ACC112 (cell line): ENCODE measurements around the gene MRPL47.

Experiments
- H2AFZ ChIP-seq: fragments of 200-600 bp; sonication (generic); one replicate; pipeline ENCODE4 v1.6.0; 2017; ENCODE audit warnings: antibody characterized with exemption, low read length; ENCODE audit not compliant: unreplicated experiment
- H3K27ac ChIP-seq: fragments of 200-600 bp; sonication (generic); 2 replicates; pipeline ENCODE4 v1.5.1; 2014; ENCODE audit warnings: low read depth, mild to moderate bottlenecking, antibody characterized with exemption, low read length, moderate library complexity
- H3K27me3 ChIP-seq: fragments of 200-600 bp; sonication (generic); 2 replicates; pipeline ENCODE4 v1.6.1; 2014; ENCODE audit warnings: mild to moderate bottlenecking, antibody characterized with exemption, low read length, moderate library complexity, mixed read lengths; ENCODE audit not compliant: insufficient read depth
- H3K36me3 ChIP-seq: fragments of 200-600 bp; sonication (generic); 2 replicates; pipeline ENCODE4 v1.6.1; 2016; ENCODE audit warnings: mild to moderate bottlenecking, antibody characterized with exemption, low read length, moderate library complexity, mixed read lengths; ENCODE audit not compliant: insufficient read depth
- H3K4me1 ChIP-seq: fragments of 200-600 bp; sonication (generic); one replicate; pipeline ENCODE4 v1.6.1; 2016; ENCODE audit warnings: low read length, mixed read lengths; ENCODE audit not compliant: insufficient read depth, unreplicated experiment, control insufficient read depth
- H3K4me3 ChIP-seq: fragments of 200-600 bp; sonication (generic); 2 replicates; pipeline ENCODE4 v1.5.1; 2014; ENCODE audit warnings: mild to moderate bottlenecking, low read depth, low read length
- H3K79me2 ChIP-seq: fragments of 200-600 bp; sonication (generic); one replicate; pipeline ENCODE4 v1.6.0; 2016; ENCODE audit warnings: low read length; ENCODE audit not compliant: control insufficient read depth, unreplicated experiment, insufficient read depth

The MRPL47 gene

DNA sequence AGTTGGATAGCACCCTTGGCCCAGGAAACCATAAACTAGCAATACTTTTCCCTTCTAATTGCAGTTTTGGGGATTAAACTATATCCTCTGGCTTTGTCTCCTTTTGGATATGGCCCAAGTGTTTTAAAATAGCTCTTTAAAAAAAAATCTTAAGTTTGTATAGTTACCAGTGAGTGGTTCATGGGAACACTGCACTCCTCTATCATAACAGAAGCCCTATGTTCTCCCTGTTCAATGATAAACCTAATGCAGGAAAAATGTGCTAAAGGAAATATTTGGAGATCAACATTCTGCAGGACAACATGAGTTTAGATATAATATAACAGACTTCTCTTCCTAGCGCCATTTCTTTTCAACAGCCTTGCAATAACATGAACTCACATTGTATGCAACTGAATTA is 13.1 kb downstream of the MRPL47 start:
- H3K79me2 ChIP-seq: no peaks in the 10 kb centered on the region
- peaks cover 44% of the 10 kb centered on the region for H3K36me3 ChIP-seq
- H3K4me1 ChIP-seq: no peaks in the 10 kb centered on the region
- H3K27ac ChIP-seq: no peak overlapping the region
- H3K4me3 ChIP-seq: no peak overlapping the region
- no peak overlapping the region for H2AFZ ChIP-seq
- H3K27me3 ChIP-seq: no peaks in the 10 kb centered on the region

DNA sequence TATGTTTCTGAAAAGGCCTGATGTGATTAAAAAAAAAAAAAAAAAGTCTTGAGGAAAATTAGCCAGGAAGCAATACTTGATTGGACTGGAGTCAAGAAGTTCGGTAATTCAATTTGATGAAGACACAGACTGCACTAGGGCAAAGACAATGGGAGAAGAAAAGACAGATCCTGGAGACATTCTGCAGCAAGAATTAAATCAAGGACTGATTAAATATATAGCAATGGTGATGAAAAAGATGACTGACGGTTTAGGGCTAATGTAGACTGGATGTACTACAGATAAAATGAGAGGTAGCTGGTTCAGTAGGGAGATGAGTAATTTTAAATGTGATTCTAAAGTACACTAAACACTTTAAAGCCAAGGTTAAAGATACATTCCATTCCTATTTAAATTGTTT is 13.8 kb downstream of the MRPL47 start:
- H3K27ac ChIP-seq: no peak overlapping the region
- H2AFZ ChIP-seq: no peak overlapping the region
- no peaks in the 10 kb centered on the region for H3K27me3 ChIP-seq
- H3K4me1 ChIP-seq: no peaks in the 10 kb centered on the region
- H3K4me3 ChIP-seq: no peak overlapping the region
- peaks cover 41% of the 10 kb centered on the region for H3K36me3 ChIP-seq
- no peaks in the 10 kb centered on the region for H3K79me2 ChIP-seq

DNA sequence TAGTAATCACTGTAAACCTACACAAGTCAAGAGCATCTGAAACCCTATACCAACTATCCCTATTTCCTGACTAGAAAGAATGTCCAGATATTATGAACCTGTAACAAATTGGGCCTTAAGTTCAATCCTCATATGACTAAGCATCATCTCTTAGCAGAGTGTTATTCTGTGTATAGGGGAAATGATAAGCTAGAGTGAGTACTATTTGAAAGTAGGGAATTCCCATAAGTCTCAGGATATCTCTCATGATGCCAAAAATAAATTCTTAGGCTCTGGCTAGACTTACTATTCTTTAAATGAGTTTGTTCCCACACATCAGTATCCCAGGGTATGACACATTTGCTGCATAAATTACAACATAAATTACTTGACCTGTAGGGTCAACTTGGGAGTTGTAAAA is 15.3 kb downstream of the MRPL47 start:
- H3K4me1 ChIP-seq: no peaks in the 10 kb centered on the region
- H3K79me2 ChIP-seq: no peaks in the 10 kb centered on the region
- H3K4me3 ChIP-seq: no peak overlapping the region
- H3K27ac ChIP-seq: peak overlapping the region; percentile 51; the same call in 1 of the 2 replicates
- no peaks in the 10 kb centered on the region for H3K27me3 ChIP-seq
- H3K36me3 ChIP-seq: peaks cover 43% of the 10 kb centered on the region
- H2AFZ ChIP-seq: no peak overlapping the region

DNA sequence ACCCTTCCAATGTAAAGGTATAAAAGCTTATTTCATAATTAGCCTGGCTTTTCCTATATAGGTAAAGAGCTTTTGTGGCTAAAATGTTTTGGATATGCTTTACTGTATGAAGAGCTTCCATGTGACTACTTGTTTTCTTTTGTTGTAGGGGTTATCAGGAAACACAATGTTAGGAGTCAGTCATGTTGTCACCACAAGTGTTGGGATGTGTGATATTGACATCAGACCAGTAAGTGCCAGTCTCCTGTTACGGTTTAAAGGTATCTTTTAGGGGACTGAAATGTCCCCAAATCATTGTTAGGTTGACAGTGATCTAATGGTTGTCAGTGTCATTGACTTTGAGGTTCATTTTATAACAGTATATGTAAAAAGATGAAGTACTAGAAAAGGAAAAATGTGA is 23.4 kb downstream of the MRPL47 start:
- Histone ChIP-seq H3K4me3 (no peak overlapping the region), H3K36me3 (peaks cover 22% of the 10 kb centered on the region), H3K27ac (no peak overlapping the region), H3K27me3 (no peaks in the 10 kb centered on the region), H3K79me2 (no peaks in the 10 kb centered on the region), H2AFZ (no peak overlapping the region), H3K4me1 (no peaks in the 10 kb centered on the region)

DNA sequence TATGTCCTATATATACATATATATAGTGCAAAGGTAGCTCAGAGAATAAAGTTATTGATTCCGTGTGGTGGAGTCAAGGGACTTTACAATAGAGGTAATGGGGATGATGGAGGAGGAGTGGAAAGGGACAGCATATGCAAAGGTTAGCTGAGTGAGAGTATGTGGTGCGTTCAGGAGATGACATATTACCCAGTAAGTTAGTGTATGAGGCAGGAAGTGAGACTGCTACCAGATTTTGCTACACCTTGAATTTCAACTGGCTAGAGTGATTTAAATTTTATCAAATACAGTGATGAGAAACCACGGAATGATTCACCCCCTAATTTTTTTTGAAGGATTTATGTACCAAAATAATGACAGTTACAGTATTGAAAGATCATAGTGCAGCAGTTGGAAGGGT is 38.9 kb downstream of the MRPL47 start:
- Histone ChIP-seq H3K79me2 (peaks cover 48% of the 10 kb centered on the region), H2AFZ (no peak overlapping the region), H3K27ac (no peak overlapping the region), H3K36me3 (peaks cover 5% of the 10 kb centered on the region; the same call in 1 of the 2 replicates), H3K27me3 (no peaks in the 10 kb centered on the region), H3K4me1 (peaks cover 9% of the 10 kb centered on the region), H3K4me3 (no peak overlapping the region)

DNA sequence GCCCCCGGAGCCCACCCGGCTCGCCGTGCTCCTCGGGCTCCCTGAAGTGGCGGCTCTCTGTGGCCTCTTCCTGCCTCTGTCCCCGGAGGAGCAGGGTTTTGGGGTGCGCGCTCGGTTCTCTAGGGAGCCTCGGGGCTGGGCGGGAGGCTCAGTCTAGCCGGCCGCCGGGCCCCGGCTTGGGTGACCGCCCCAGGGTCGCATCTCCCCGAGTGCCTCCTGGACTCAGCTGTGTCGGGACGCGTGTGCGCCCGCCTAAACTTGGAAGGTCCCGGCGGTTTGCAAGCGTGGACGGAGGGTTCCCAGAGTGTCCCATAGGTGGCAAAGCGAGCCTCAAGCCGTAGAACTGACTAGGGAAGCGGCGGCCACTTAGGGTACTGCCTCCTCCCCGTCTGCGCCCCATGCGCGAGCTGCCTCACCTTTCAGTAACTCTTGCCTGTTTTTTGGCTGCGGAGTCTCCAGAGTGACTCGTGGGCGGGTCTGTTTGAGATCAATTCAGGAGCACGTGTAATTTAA is 41.1 kb downstream of the MRPL47 start:
- Histone ChIP-seq H3K4me1 (peaks cover 11% of the 10 kb centered on the region), H3K27ac (peak overlapping the region; percentile 66), H3K4me3 (peak overlapping the region; percentile 87), H3K36me3 (no peaks in the 10 kb centered on the region), H3K27me3 (no peaks in the 10 kb centered on the region), H3K79me2 (peaks cover 38% of the 10 kb centered on the region), H2AFZ (peak overlapping the region; percentile 78)

DNA sequence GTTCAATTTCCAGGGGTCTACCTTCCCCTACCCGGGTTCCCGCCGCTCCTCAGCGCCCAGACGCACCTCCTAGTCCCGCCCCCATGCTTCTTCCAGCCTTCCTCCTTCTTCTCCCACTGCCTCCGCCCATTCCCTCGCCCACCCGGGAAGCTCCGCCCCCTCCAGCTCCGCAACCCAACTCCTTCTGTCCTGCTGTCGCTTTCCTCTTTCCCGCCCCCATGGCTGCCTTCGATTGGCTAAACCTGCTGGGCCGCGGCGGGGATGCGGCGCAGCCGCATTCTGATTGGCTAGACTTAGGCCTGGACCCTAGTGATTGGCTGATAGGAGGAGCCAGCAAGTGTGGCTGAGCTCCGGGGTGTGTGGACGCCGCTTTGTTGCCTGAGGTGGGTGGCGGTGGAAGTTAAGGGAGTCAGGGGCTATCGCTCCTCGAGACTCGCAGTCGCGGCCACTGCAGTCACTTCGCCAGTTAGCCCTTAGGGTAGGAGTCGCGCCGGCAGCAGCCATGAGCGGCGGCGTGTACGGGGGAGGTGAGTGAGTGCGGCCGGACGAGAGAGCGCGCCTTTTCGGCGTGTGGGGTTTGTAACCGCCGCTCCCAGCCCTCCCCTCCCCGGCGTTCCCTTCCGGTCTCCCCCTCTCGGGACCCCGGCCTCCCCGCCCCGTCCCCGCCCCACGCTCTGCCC is 41.7 kb downstream of the MRPL47 start, which contains the start of gene ACTL6A:
Gene ACTL6A, plus strand, starts transcription at position 336 of the 680 bp plus-strand sequence. Its CDS starts 167 bp downstream, at position 503.
- Histone ChIP-seq H3K36me3 (no peaks in the 10 kb centered on the region), H3K27ac (peak within 1 kb of the TSS; percentile 66), H2AFZ (peak within 1 kb of the TSS; percentile 78), H3K4me1 (peaks cover 12% of the 10 kb centered on the region), H3K4me3 (peak within 1 kb of the TSS; percentile 87), H3K27me3 (no peaks in the 10 kb centered on the region), H3K79me2 (peaks cover 38% of the 10 kb centered on the region)

DNA sequence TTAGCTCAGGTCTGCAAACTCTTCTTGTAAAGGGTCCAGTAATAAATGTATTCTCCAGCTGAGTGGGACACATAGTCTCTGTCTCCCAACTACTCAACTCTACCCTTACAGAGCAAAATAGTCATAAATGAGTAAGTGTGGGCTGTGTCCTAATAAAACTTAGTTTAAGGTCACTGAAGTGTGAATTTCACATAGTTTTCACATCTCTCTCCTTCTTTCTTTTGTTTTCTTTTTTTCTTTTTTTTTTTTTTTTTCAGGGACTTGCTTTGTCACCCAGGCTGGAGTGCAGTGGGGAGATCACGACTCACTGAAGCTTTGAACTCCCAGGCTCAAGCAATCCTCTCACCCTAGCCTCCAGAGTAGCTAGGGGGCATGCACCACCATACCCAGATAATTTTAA is 43.6 kb downstream of the MRPL47 start:
- Histone ChIP-seq H3K4me3 (no peak overlapping the region), H3K79me2 (peaks cover 22% of the 10 kb centered on the region), H3K27ac (no peak overlapping the region), H3K27me3 (no peaks in the 10 kb centered on the region), H3K4me1 (peaks cover 12% of the 10 kb centered on the region), H2AFZ (no peak overlapping the region), H3K36me3 (no peaks in the 10 kb centered on the region)

DNA sequence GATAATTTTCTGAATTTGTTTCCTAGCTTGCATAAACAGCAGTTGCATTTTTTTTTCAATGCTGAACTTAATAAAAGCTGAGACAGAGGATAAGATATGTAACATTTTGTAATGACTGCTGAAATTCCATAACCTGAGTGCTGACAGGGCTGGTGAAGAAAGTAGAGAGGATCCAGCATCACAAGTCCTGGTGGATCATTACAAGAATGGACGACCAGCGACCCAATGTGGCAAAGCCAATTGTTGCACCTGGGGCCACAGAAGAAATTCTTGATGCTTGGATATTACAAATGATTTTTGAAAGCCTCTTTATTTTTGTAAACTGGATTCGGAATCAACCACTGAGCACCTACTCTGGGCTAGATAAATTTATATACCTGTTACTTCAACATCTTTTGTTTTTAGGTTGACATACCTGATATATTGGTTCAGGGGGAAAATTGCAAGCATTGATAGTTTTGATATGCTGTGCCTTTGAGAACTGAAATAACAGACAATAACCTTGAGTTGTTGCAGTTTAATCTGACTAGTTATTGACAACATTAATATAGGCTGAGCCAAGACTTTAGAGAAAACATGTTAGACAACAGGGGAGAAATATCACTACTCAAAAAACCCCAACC is 45.6 kb downstream of the MRPL47 start:
- Histone ChIP-seq H3K36me3 (no peaks in the 10 kb centered on the region), H3K27ac (no peak overlapping the region), H3K79me2 (peaks cover 4% of the 10 kb centered on the region), H3K4me3 (no peak overlapping the region), H3K27me3 (no peaks in the 10 kb centered on the region), H2AFZ (peak overlapping the region; percentile 87), H3K4me1 (peaks cover 4% of the 10 kb centered on the region)

DNA sequence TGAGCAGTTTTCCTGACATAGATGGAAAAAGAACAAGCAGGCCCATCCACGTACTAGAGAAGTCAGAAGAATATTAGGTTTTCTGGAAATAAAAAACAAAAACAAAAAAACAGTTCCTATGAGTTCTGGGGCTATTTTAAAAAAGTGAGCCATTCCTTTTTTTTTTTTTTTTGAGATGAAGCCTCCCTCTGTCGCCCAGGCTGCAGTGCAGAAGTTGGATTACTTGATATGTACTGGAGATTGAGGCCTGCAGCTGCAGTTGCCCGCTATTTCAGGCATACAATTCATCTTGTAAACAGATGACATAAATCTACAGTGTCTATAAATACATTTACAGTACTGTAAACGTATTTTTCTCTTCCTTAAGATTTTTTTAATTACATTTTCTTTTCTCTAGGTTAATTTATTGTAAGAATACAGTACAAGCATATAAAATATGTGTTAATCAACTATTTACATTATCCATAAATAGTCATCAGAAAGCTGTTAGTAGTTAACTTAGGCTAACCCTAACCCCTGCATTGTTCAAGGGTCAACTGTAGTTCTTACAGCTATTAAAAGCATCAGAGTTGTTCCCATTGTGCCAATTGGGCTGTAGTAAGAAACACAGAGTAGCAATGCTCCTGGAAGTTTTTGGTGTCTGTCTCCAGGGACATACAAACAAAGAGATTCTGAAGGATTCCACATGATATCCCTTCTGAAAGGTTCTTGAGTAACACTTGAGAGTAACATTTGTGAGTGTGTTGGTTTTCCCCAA is 52.9 kb downstream of the MRPL47 start:
- Histone ChIP-seq H3K27ac (no peak overlapping the region), H3K79me2 (no peaks in the 10 kb centered on the region), H3K36me3 (no peaks in the 10 kb centered on the region), H2AFZ (peak overlapping the region; percentile 5), H3K4me3 (no peak overlapping the region), H3K27me3 (no peaks in the 10 kb centered on the region), H3K4me1 (no peaks in the 10 kb centered on the region)
